Stimulated activated CD8-positive, alpha-beta memory T cell treated with anti-CD3 and anti-CD28 coated beads, Interleukin-4, amount 100 ng/mL, for 24 hours (primary cell): Measurements from ENCODE around the gene DAW1.
"Not testable (repeated sequence)": the region's sequence is repeated elsewhere in the genome, so short reads cannot be mapped to it uniquely, and the experiment has no call there.

Experiments used
- DNase-seq: peaks from one replicate; pipeline ENCODE4 v3.0.0-alpha.2; 2020; ENCODE audit warnings: low read depth

Gene DAW1

GRCh38 chr2:227914362-227914761 lies 42.9 kb downstream of the DAW1 start:
- DNase-seq: no peak

GRCh38 chr2:227921648-227922047 lies 50.2 kb downstream of the DAW1 start:
- DNase-seq: no peak

GRCh38 chr2:227932001-227932400 lies 60.6 kb downstream of the DAW1 start:
- DNase-seq: no peak

- DNase-seq: no peak
Observed at GRCh38 chr2:227932403-227932802, 61.0 kb downstream of the DAW1 start.

- no peak for DNase-seq
Observed at GRCh38 chr2:227933884-227934283, 62.5 kb downstream of the DAW1 start.

- DNase-seq: not testable (repeated sequence)
Observed at GRCh38 chr2:227936249-227936648, 64.8 kb downstream of the DAW1 start.

- no peak for DNase-seq
Observed at GRCh38 chr2:227939271-227940027, 68.0 kb downstream of the DAW1 start.

- DNase-seq: no peak
Observed at GRCh38 chr2:227942021-227942420, 70.6 kb downstream of the DAW1 start.

- no peak for DNase-seq
Observed at GRCh38 chr2:227942965-227943364, 71.5 kb downstream of the DAW1 start.

GRCh38 chr2:227960317-227960716 lies 88.9 kb downstream of the DAW1 start:
- no peak for DNase-seq

- no peak for DNase-seq
Observed at GRCh38 chr2:227971619-227972230, 100.3 kb downstream of the DAW1 start.

GRCh38 chr2:227973241-227973640 lies 101.8 kb downstream of the DAW1 start:
- no peak for DNase-seq
